Skin of body (tissue), 2 donors: ENCODE results near the gene PRG2. TPM values are rescaled to one million over a fixed set of nuclear protein-coding genes. Genes with fewer than 3 reads are reported as not detected.
"Not testable (repeated sequence)": the region's sequence is repeated elsewhere in the genome, so short reads cannot be mapped to it uniquely, and the experiment has no call there.

ENCODE experiments used
- DNase-seq: peaks from one replicate; lab custom pipeline; 2025; lab: John Stamatoyannopoulos, UW
- total RNA-seq: library from RNA; depleted of rRNA; stranded (reverse); fragments of >200 nt; gene quantifications from one replicate; pipeline ENCODE4 v1.2.3, GENCODE V29; 2014

The PRG2 gene
- total RNA-seq, 1 donor from 2014 or later, result 6.8 TPM

- DNase-seq, result no peak
These were observed 43.1 kb downstream of the PRG2 start for GRCh38 chr11:57347336-57347735.

DNA sequence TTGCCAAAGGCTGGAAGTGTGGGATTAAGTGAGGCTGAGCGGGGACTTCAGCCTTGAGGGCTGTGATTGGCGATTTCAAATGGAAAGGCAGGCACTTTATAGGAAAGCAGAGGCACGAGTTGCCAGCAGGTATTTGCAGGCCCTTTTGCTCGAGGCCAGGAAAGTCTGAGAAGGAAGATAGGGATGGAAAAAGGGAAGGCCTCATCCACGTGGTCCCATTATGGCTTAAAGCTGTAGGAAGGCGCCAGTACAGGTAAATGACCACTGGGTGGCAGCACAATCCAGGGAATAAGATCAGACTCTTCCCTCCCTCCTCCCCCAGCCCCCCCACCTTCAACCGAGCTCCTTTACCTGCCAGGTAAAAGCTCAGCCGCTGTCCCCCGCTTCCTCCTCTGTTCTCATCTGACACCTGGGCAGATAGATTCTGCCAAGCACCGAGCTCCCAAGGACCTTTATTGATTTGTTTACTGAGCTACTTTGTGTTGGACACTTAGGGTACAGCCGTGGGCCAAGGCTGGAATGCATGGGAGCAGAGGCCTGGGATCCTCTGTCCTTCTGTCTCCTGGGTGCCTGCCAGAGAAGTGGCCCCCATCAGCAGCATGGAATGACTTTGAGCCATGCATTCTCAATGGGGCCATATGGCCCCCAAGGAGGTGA, 44.8 kb downstream of the PRG2 start:
- DNase-seq, result peak; percentile 52

DNA sequence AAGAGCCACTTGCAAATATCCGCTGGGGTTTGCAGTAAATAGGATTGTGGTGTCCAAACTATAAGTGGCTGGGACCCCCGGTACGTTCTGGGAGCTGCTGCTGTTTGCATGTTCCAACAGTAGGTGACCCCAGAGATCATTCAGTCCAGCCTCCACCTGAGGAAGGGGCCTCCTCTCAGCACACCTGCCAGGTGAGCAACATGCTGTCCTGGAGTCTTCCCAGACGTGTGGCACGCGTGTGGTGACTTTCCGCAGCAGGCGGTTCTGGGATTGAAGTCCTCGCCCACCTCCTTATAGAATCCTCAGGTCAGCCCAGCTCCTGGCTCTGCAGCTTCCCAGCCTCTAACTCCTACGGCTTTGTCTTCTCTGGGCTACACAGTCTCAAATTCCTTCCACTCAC, 45.6 kb downstream of the PRG2 start:
- no peak for DNase-seq

DNA sequence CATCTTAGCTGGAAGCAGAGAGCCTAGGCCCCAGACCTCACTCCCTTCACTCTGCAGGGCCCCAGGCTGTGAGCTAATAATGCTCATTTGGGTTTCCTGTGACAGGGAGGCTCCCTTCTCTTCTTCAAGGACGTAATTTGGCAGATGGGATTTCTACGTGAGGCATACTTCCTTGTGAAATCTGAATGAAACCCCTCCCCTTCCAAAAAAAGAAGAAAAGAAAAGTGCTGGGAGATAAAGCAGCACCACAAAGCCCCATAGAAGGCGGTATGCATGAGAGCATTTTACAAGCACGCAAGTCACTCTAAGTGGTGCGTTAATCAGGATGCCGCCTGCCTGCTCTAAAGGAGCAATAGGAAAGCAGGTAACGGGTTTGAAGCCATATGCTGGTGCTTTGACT, 46.6 kb downstream of the PRG2 start:
- DNase-seq, result no peak

GRCh38 chr11:57342702-57343101, 47.7 kb downstream of the PRG2 start:
- DNase-seq, result no peak

DNA sequence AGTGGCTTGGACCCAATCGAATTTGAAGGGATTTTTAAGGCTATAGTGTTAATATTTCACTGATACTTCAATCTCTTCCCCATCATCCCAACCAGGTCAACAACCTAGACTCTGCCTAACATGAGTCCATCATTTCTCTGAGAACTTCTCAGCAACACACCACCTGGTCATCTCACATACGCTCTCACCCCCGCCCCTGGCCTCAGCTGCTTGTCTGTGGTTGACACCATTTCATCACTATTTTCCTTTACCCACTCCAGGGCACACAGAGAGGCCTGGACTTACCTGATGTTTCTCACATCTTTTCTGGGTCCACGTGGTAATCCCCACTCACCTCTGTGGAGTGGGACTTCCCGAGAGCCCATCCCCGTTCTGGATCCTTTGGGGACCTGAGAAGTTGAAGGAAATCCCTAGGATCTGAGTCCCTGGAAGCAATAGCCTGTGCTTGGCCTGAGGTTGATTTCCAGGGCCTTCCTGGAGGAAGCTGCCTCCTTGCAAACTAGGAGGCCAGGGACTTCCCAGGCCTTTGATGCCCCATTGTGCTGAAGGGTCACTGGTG, 49.1 kb downstream of the PRG2 start:
- no peak for DNase-seq

GRCh38 chr11:57340039-57340615, 50.3 kb downstream of the PRG2 start:
- DNase-seq, result no peak

- no peak for DNase-seq
These were observed 51.1 kb downstream of the PRG2 start for GRCh38 chr11:57339328-57339727.

GRCh38 chr11:57338142-57338541, 52.3 kb downstream of the PRG2 start, which contains the start of gene P2RX3:
Gene P2RX3, plus strand, starts transcription at chr11:57338352. Its CDS starts 199 bp downstream, at chr11:57338551.
- peak; percentile 34 for DNase-seq

- DNase-seq, result not testable (repeated sequence)
These were observed 53.6 kb downstream of the PRG2 start for GRCh38 chr11:57336856-57337255.

Other genes starting within 250 kb of the PRG2 start
- gene LRRC55, start 208.7 kb downstream of the PRG2 start, total RNA-seq, result 0.89 TPM
- gene APLNR, start 153.4 kb downstream of the PRG2 start, total RNA-seq, result 31.2 TPM
- gene TNKS1BP1, start 65.7 kb downstream of the PRG2 start, total RNA-seq, result 81.0 TPM
- 40.1 TPM for gene SSRP1, start 54.8 kb downstream of the PRG2 start, total RNA-seq
- 0.30 TPM for gene P2RX3, start 52.3 kb downstream of the PRG2 start, total RNA-seq
- gene PRG3, start 9.5 kb downstream of the PRG2 start, total RNA-seq, result 2.9 TPM
- gene SLC43A3, start 36.5 kb upstream of the PRG2 start, total RNA-seq, result 18.3 TPM
- gene RTN4RL2, start 69.9 kb upstream of the PRG2 start, total RNA-seq, result 0.49 TPM
- 11.7 TPM for gene SLC43A1, start 125.1 kb upstream of the PRG2 start, total RNA-seq
- 21.0 TPM for gene TIMM10, start 140.1 kb upstream of the PRG2 start, total RNA-seq
- 7.9 TPM for gene SMTNL1, start 146.9 kb upstream of the PRG2 start, total RNA-seq
- gene UBE2L6, start 177.0 kb upstream of the PRG2 start, total RNA-seq, result 9.9 TPM
- 23.5 TPM for gene SERPING1, start 207.0 kb upstream of the PRG2 start, total RNA-seq